K562 (cell line): ENCODE measurements around the gene RASL11A. TPM values are rescaled to one million over a fixed set of nuclear protein-coding genes. Genes with fewer than 3 reads are reported as not detected.
"Not testable (repeated sequence)": the region's sequence is repeated elsewhere in the genome, so short reads cannot be mapped to it uniquely, and the experiment has no call there.

Source experiments
- ATAC-seq: fragments of 200-7000 bp; cut with Tn5 transposase; 3 replicates; pipeline ENCODE4 v1.9.1; 2020; ENCODE audit warnings: moderate library complexity
- BruUV-seq: library from RNA; stranded (reverse); fragments of 400-500 nt; replicated peaks from 2 replicates; lab custom pipeline; 2021; lab: Mats Ljungman, UMichigan
- CTCF ChIA-PET: fragments of 300-600 bp; formaldehyde crosslinking; extraction: SDS; loops from one replicate; lab custom pipeline; 2021; ENCODE audit warnings: low intra/inter-chr PET ratio; lab: Yijun Ruan, JAX
- POLR2A ChIA-PET: fragments of 300-600, 350-650 bp; sonication (Branson Sonifier 250); formaldehyde crosslinking; extraction: SDS; loops from one replicate; lab custom pipeline; 2021; ENCODE audit warnings: antibody characterized with exemption, inconsistent platforms; lab: Yijun Ruan, JAX
- DNase-seq, 4 experiments: peaks; one replicate each; pipeline versions ENCODE4 v3.0.0 to v3.0.0-alpha.2; 2011 to 2018; ENCODE audit warnings: low spot score in 3 of 4, mixed read lengths in 3 of 4; ENCODE audit errors: extremely low read depth in 1 of 4
- FAIRE-seq: peaks from 2 replicates; lab custom pipeline; 2011; peaks lifted over from hg19 to GRCh38; lab: Jason Lieb, UNC
- H2AFZ ChIP-seq: 2 replicates; pipeline ENCODE4 v1.6.0; 2011; ENCODE audit warnings: low read depth, low read length, control low read depth, inconsistent platforms
- H3K27ac ChIP-seq: fragments of 200-600 bp; 3 replicates; pipeline ENCODE4 v1.8.0; 2011; ENCODE audit warnings: low read depth, mild to moderate bottlenecking, control low read depth, inconsistent platforms, low read length, moderate library complexity, mixed read lengths; ENCODE audit errors: extremely low read depth
- H3K27me3 ChIP-seq, 2 experiments: fragments of 300-600 bp in 1 of 2; 2 replicates in 1 of 2; 3 replicates in 1 of 2; pipeline versions ENCODE4 v1.6.0 to v1.8.0; 2011; ENCODE audit warnings: inconsistent platforms in 2 of 2, low read length in 2 of 2, mild to moderate bottlenecking in 1 of 2, mixed read lengths in 1 of 2, moderate library complexity in 1 of 2; ENCODE audit not compliant: control insufficient read depth in 2 of 2, insufficient read depth in 2 of 2
- H3K36me3 ChIP-seq: fragments of 300-600 bp; 3 replicates; pipeline ENCODE4 v1.8.0; 2011; ENCODE audit warnings: mild to moderate bottlenecking, low read length, inconsistent platforms; ENCODE audit not compliant: control insufficient read depth, insufficient read depth
- H3K4me1 ChIP-seq, 2 experiments: fragments of 200-600 bp in 1 of 2; replicated peaks in 1 of 2; 2 replicates in 1 of 2; 3 replicates in 1 of 2; pipeline versions ENCODE4 v1.5.1 to v1.8.0; 2011; ENCODE audit warnings: inconsistent platforms in 2 of 2, low read length in 2 of 2, mild to moderate bottlenecking in 1 of 2, mixed read lengths in 1 of 2, moderate library complexity in 1 of 2; ENCODE audit not compliant: control insufficient read depth in 2 of 2, insufficient read depth in 2 of 2
- H3K4me2 ChIP-seq: 2 replicates; pipeline ENCODE4 v1.6.1; 2011; ENCODE audit warnings: low read length, control low read depth, inconsistent platforms, mixed read lengths; ENCODE audit not compliant: insufficient read depth
- H3K4me3 ChIP-seq: fragments of 200-600 bp; sonication (generic), shearing (Covaris generic); 2 replicates; pipeline ENCODE4 v1.5.1; 2016; ENCODE audit warnings: control low read depth, inconsistent platforms
- H3K79me2 ChIP-seq: fragments of 200-600 bp; 3 replicates; pipeline ENCODE4 v1.8.0; 2011; ENCODE audit warnings: low read length, inconsistent platforms; ENCODE audit not compliant: control insufficient read depth, insufficient read depth
- H3K9ac ChIP-seq, 2 experiments: 2 replicates each; pipeline versions ENCODE4 v1.6.0 to v1.6.1; 2011; ENCODE audit warnings: low read depth in 2 of 2, low read length in 2 of 2, control low read depth in 1 of 2, inconsistent platforms in 1 of 2, mild to moderate bottlenecking in 1 of 2, mixed read lengths in 1 of 2; ENCODE audit not compliant: insufficient read depth in 1 of 2
- H3K9me1 ChIP-seq: one replicate; pipeline ENCODE4 v1.6.0; 2011; ENCODE audit warnings: inconsistent platforms, mild to moderate bottlenecking, low read length, moderate library complexity; ENCODE audit not compliant: control insufficient read depth, insufficient read depth
- H3K9me3 ChIP-seq: replicated peaks from 2 replicates; pipeline ENCODE4 v1.5.1; 2011; ENCODE audit warnings: low read depth, low read length, inconsistent platforms; ENCODE audit not compliant: control insufficient read depth, insufficient read depth
- H4K20me1 ChIP-seq: replicated peaks from 2 replicates; pipeline ENCODE4 v1.6.1; 2011; ENCODE audit warnings: low read length, inconsistent platforms, mixed read lengths; ENCODE audit not compliant: control insufficient read depth, insufficient read depth
- ATF7 ChIP-seq: fragments of 450-650 bp; IDR thresholded peaks from 2 replicates; pipeline ENCODE4 v1.7.1; 2014; ENCODE audit warnings: mild to moderate bottlenecking, moderate library complexity
- ESRRA ChIP-seq: fragments of 450-650 bp; IDR thresholded peaks from 2 replicates; pipeline ENCODE4 v1.6.1; 2014; ENCODE audit warnings: low read depth, mild to moderate bottlenecking, moderate library complexity, borderline replicate concordance
- FOXP1 ChIP-seq: sonication (generic); formaldehyde crosslinking; IDR thresholded peaks from 2 replicates; pipeline ENCODE4 v1.8.0; 2022; ENCODE audit warnings: mild to moderate bottlenecking, missing genetic modification reagents
- GABPA ChIP-seq: fragments of 200-800 bp; sonication (Bioruptor generic); conservative IDR thresholded peaks from 2 replicates; pipeline ENCODE4 v1.6.1; 2016; ENCODE audit warnings: low read depth, missing genetic modification characterization, missing compliant biosample characterization
- KDM1A ChIP-seq, 2 experiments: fragments of 450-650 bp; IDR thresholded peaks; 2 replicates each; pipeline ENCODE4 v1.6.1; 2016; ENCODE audit warnings: mild to moderate bottlenecking in 2 of 2
- MEF2D ChIP-seq: conservative IDR thresholded peaks from 2 replicates; pipeline ENCODE4 v1.6.1; 2016; ENCODE audit warnings: low read depth, missing genetic modification characterization, missing compliant biosample characterization
- MTA2 ChIP-seq: fragments of 450-650 bp; IDR thresholded peaks from 2 replicates; pipeline ENCODE4 v1.6.1; 2016; ENCODE audit warnings: low read depth
- RBM34 ChIP-seq: fragments of 200-400 bp; formaldehyde crosslinking; IDR thresholded peaks from 2 replicates; pipeline ENCODE4 v1.6.1; 2018; ENCODE audit warnings: low read length, borderline replicate concordance; ENCODE audit not compliant: insufficient read depth
- SMAD1 ChIP-seq: fragments of 150-350 bp; IDR thresholded peaks from 2 replicates; pipeline ENCODE4 v1.6.1; 2014; ENCODE audit warnings: low read length, low read depth; ENCODE audit not compliant: partially characterized antibody
- ZNF347 ChIP-seq: fragments of 450-650 bp; formaldehyde crosslinking; IDR thresholded peaks from 2 replicates; pipeline ENCODE4 v1.4.0; 2020; ENCODE audit warnings: low read depth, mild to moderate bottlenecking, moderate library complexity
- ZNF561 ChIP-seq: fragments of 450-650 bp; formaldehyde crosslinking; conservative IDR thresholded peaks from 2 replicates; pipeline ENCODE4 v1.4.0; 2020; ENCODE audit warnings: mild to moderate bottlenecking, moderate library complexity
- WGBS: fragments of 100-300 bp; shearing (Covaris generic); methylation state at CpG from one replicate; pipeline ENCODE4 v1.1.6; 2016; ENCODE audit warnings: low coverage, mixed read lengths; ENCODE audit not compliant: insufficient coverage; ENCODE audit errors: missing lambda C conversion rate; 5-methylcytosine and 5-hydroxymethylcytosine counted together
- in situ Hi-C: fragments of 300-500 bp; cut with MboI; formaldehyde crosslinking; loops from 4 replicates; pipeline ENCODE4 v1.15.0; 2018; ENCODE audit warnings: inconsistent platforms, mixed read lengths
- intact Hi-C: fragments of 100-400 bp; cut with micrococcal nuclease; formaldehyde crosslinking; loops from 2 replicates; pipeline ENCODE4 v1.14.2; 2022
- polyA plus RNA-seq, 8 experiments: library from polyadenylated mRNA; depleted of rRNA in 4 of 8; stranded (reverse) in 5 of 8; unstranded in 3 of 8; fragments of >200 nt; fragmentation: Nextera tagmentation in 2 of 8; fragmentation: Illumina TruSeq in 1 of 8; extraction: Ambion mirVana in 2 of 8; extraction: Trizol in 1 of 8; gene quantifications; 2 replicates each; pipeline versions ENCODE4 v1.2.1 to v1.2.3, GENCODE V29; 2011 to 2014; ENCODE audit warnings: inconsistent platforms in 1 of 8, missing spikeins in 1 of 8
- total RNA-seq, 7 experiments: library from RNA; depleted of rRNA in 6 of 7; stranded (reverse); fragments of >200 nt in 6 of 7; fragmentation: Illumina TruSeq in 2 of 7; extraction: Trizol in 2 of 7; gene quantifications; 2 replicates each; pipeline versions ENCODE4 v1.2.1 to v1.2.3, GENCODE V29; 2011 to 2021; ENCODE audit warnings: low replicate concordance in 1 of 7
- TF ChIP-seq, protein P1 (sequence below): sonication (generic); formaldehyde crosslinking; IDR thresholded peaks from 2 replicates; pipeline ENCODE4 v1.8.1; 2023; ENCODE audit warnings: mild to moderate bottlenecking, missing genetic modification reagents
- TF ChIP-seq, protein P2 (sequence below): sonication (generic); IDR thresholded peaks from 2 replicates; pipeline ENCODE4 v1.6.1; 2016
- TF ChIP-seq, protein P3 (sequence below): IDR thresholded peaks from 3 replicates; pipeline ENCODE4 v1.6.1; 2011; ENCODE audit warnings: borderline replicate concordance, mild to moderate bottlenecking, moderate library complexity; ENCODE audit not compliant: insufficient read length; ENCODE audit errors: extremely low read depth

Gene RASL11A
- total and polyA plus RNA-seq, 9 of the 15 experiments (the other 6 are each of a cell fraction or from before 2014, with no cell fraction given): 0.11 to 2.2 (median 1.5) TPM; not detected in 1

DNA sequence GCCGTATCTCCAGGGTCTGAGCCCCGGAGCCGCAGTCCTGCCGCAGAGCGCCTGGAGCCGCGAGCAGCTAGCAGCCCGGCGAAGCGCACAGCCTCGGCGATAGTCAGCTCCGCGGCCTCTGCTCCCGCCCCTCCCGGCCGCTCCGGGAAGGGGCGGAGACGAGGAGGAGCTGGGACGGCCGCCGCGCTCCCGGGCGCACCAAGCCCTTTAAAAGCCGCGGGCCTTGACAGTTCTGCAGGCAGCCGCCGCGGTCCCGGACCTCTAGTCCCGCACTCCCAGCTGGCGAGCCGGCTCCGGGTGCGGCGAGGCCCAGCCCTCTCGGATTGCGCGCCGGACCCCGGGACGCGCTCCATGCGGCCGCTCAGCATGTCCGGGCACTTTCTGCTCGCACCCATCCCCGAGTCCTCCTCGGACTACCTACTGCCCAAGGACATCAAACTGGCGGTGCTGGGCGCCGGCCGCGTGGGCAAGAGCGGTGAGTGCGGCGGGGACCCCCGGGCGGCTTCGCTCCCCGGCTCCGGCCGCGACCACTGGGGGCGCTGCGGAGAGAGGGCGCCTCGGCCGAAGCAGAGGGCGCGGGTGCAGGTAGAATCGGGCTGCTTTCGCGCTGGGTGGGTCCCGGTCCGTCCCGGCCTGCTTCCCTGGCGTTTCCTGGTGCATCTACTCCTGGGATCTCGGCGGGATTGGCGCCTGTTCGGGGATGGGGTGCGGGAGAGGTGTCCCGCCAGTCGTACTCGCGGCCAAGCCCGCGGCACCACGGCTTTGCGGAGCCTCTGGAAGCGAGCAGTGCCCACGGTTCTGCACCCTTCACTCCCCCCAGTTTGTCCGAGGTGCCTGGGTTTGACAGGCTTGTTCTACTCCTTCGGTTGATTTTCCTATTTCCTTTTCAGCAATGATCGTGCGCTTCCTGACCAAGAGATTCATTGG, at the start of gene RASL11A (continued):
- TF ChIP-seq, protein P1, sequence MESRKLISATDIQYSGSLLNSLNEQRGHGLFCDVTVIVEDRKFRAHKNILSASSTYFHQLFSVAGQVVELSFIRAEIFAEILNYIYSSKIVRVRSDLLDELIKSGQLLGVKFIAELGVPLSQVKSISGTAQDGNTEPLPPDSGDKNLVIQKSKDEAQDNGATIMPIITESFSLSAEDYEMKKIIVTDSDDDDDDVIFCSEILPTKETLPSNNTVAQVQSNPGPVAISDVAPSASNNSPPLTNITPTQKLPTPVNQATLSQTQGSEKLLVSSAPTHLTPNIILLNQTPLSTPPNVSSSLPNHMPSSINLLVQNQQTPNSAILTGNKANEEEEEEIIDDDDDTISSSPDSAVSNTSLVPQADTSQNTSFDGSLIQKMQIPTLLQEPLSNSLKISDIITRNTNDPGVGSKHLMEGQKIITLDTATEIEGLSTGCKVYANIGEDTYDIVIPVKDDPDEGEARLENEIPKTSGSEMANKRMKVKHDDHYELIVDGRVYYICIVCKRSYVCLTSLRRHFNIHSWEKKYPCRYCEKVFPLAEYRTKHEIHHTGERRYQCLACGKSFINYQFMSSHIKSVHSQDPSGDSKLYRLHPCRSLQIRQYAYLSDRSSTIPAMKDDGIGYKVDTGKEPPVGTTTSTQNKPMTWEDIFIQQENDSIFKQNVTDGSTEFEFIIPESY (CRISPR knock-in tag): peak; percentile 36; the same call in 1 of the 2 replicates
- 0 out of 2 replicates have a peak, but pooled peaks have one; percentile 36 for TF ChIP-seq ATF7
- no peak for TF ChIP-seq MEF2D (tag)
- TF ChIP-seq, protein P2, sequence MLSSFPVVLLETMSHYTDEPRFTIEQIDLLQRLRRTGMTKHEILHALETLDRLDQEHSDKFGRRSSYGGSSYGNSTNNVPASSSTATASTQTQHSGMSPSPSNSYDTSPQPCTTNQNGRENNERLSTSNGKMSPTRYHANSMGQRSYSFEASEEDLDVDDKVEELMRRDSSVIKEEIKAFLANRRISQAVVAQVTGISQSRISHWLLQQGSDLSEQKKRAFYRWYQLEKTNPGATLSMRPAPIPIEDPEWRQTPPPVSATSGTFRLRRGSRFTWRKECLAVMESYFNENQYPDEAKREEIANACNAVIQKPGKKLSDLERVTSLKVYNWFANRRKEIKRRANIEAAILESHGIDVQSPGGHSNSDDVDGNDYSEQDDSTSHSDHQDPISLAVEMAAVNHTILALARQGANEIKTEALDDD: no peak
- TF ChIP-seq MTA2: no peak
- TF ChIP-seq FOXP1 (CRISPR knock-in tag): no peak
- TF ChIP-seq RBM34: 0 out of 2 replicates have a peak, but pooled peaks have one; percentile 67
- no peak for TF ChIP-seq SMAD1
- TF ChIP-seq ZNF561: no peak
- TF ChIP-seq, protein P3, sequence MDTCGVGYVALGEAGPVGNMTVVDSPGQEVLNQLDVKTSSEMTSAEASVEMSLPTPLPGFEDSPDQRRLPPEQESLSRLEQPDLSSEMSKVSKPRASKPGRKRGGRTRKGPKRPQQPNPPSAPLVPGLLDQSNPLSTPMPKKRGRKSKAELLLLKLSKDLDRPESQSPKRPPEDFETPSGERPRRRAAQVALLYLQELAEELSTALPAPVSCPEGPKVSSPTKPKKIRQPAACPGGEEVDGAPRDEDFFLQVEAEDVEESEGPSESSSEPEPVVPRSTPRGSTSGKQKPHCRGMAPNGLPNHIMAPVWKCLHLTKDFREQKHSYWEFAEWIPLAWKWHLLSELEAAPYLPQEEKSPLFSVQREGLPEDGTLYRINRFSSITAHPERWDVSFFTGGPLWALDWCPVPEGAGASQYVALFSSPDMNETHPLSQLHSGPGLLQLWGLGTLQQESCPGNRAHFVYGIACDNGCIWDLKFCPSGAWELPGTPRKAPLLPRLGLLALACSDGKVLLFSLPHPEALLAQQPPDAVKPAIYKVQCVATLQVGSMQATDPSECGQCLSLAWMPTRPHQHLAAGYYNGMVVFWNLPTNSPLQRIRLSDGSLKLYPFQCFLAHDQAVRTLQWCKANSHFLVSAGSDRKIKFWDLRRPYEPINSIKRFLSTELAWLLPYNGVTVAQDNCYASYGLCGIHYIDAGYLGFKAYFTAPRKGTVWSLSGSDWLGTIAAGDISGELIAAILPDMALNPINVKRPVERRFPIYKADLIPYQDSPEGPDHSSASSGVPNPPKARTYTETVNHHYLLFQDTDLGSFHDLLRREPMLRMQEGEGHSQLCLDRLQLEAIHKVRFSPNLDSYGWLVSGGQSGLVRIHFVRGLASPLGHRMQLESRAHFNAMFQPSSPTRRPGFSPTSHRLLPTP: no peak
- peak; percentile 45 to 68; a peak in 3 of 4 replicates for TF ChIP-seq KDM1A (IDR thresholded peaks at IDR 0.05)
- TF ChIP-seq GABPA (tag): no peak
- no peak for TF ChIP-seq ESRRA
- no peak for TF ChIP-seq ZNF347 (CRISPR knock-in tag)

DNA sequence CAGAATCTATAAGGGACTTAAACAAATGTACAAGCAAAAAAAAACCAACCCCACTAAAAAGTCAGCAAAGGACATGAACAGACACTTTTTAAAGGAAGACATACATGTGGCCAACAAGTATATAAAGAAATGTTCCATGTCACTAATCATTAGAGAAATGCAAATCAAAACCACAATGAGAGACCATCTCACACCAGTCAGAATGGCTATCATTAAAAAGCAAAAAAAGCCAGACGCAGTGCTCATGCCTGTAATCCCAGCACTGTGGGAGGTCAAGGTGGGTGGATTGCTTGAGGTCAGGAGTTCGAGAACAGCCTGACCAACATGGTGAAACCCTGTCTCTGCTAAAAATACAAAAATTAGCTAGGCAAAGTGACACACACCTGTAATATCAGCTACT, 48.5 kb upstream of the RASL11A start:
- H3K9ac ChIP-seq, DNase-seq, H3K79me2 ChIP-seq, H3K4me3 ChIP-seq, H3K27me3 ChIP-seq, H4K20me1 ChIP-seq, H3K9me3 ChIP-seq, intact Hi-C loops, CTCF ChIA-PET, H2AFZ ChIP-seq, H3K4me1 ChIP-seq, H3K36me3 ChIP-seq, BruUV-seq, ATAC-seq, in situ Hi-C loops, H3K27ac ChIP-seq, H3K4me2 ChIP-seq, POLR2A ChIA-PET, FAIRE-seq, H3K9me1 ChIP-seq: not testable (repeated sequence)
- WGBS: 17% methylated on average over 2 of the region's 2 CpGs
